Activated T-cell treated with anti-CD3 and anti-CD28 coated beads, Interleukin-2, amount 50 U/mL, for 72 hours (primary cell): ENCODE results near the gene CDCA4. TPM values are rescaled to one million over a fixed set of nuclear protein-coding genes. Genes with fewer than 3 reads are reported as not detected.

Experiments
- ATAC-seq, 2 donors: fragments of 150-1000 bp; cut with Tn5 transposase; replicated peaks in 1 of 2; 2 replicates each; pipeline ENCODE4 v1.10.0; 2021; ENCODE audit warnings: moderate library complexity in 2 of 2, mild to moderate bottlenecking in 1 of 2
- DNase-seq, 2 donors: peaks; one replicate each; pipeline ENCODE4 v3.0.0; 2021 to 2022; ENCODE audit warnings: mixed read lengths in 1 of 2
- H3K27ac Mint-ChIP-seq: one replicate; pipeline ENCODE4 v1.8.0; 2022; ENCODE audit warnings: mild to moderate bottlenecking, moderate library complexity, mixed read lengths
- H3K27me3 Mint-ChIP-seq: one replicate; pipeline ENCODE4 v1.8.0; 2022; ENCODE audit warnings: low read depth, mixed read lengths
- H3K36me3 Mint-ChIP-seq, 2 donors: one replicate each; pipeline ENCODE4 v1.8.0; 2022; ENCODE audit warnings: mixed read lengths in 2 of 2, mild to moderate bottlenecking in 1 of 2; ENCODE audit not compliant: insufficient read depth in 2 of 2
- H3K4me1 Mint-ChIP-seq: one replicate; pipeline ENCODE4 v1.8.0; 2022; ENCODE audit warnings: low read depth, mixed read lengths
- H3K4me3 Mint-ChIP-seq, 2 donors: one replicate each; pipeline ENCODE4 v1.8.0; 2022; ENCODE audit warnings: mild to moderate bottlenecking in 2 of 2, mixed read lengths in 2 of 2, moderate library complexity in 2 of 2
- H3K9me3 Mint-ChIP-seq, 2 donors: one replicate each; pipeline ENCODE4 v1.8.0; 2022; ENCODE audit warnings: mixed read lengths in 2 of 2
- total RNA-seq, 2 donors: library from RNA; stranded (reverse); gene quantifications; one replicate each; pipeline ENCODE4 v1.2.3, GENCODE V29; 2022

Gene CDCA4
- total RNA-seq, 2 donors from 2014 or later: 56.8 to 57.5 TPM

DNA sequence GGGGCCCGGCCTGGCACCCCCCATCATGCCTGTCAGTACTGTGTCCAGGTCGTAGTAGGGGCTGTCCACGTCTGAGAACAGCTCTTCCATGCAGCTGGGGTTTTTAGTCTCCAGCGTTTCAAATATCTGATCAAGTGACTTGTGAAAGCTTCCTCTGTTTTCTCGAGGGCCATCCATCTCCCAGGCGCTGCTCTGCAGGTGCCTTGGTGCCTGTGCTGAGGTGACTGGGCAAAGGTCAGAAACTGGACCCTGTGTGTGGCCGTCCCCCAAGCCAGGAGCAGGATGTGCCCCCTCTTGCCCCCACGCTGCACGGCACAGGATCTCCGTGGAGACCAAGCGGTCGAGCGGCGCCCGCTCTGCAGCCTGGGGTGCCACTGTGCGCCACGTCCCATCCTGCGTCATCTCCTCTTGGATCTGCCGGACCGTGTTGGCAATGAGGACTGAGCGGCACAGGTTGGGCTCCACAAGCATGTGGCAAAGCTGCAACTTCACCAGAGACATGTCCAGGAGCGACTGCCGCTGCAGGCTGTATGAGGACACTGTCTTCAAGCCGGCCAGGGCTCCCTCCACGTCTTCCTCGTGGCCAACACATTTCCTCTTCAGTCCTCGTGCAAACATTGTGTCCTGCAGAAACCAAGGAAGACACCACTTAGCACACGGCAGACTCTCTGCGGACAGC lies 9.4 kb downstream of the CDCA4 start:
- Mint-ChIP-seq H3K9me3 (no peaks in the 10 kb centered on the region), H3K36me3 (peaks cover 2 to 15% of the 10 kb centered on the region in 2 donors), H3K4me3 (no peak overlapping the region), H3K27me3 (no peaks in the 10 kb centered on the region), H3K27ac (no peak overlapping the region), H3K4me1 (peaks cover 21% of the 10 kb centered on the region)
- DNase-seq (no peak), ATAC-seq (no peak)

GRCh38 chr14:105010891-105011291 lies 10.0 kb downstream of the CDCA4 start:
- Mint-ChIP-seq H3K27me3 (no peaks in the 10 kb centered on the region), H3K9me3 (no peaks in the 10 kb centered on the region), H3K4me3 (no peak overlapping the region), H3K4me1 (peaks cover 16% of the 10 kb centered on the region), H3K36me3 (peaks cover 0 to 9% of the 10 kb centered on the region in 2 donors), H3K27ac (no peak overlapping the region)
- ATAC-seq (peak in 1 of 2 donors; percentile 11), DNase-seq (no peak)

DNA sequence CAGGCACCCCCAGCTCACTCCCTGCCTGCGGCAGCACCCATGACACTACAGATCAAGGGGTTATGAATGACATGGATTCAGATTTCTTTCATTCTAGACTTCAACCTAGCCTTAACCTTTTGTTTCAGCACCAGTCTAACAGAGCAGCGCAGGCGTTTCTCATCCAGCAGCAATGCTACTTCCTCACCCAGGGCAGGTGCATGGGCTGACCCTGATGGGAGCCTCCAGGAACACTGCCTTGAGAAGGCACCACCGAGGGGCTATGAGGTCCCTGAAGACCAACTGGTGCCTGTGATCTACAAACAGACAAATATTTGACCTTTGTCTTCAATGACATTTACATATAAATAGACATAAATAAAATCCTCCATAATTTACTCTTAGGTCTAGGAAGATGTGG lies 10.8 kb downstream of the CDCA4 start:
- Mint-ChIP-seq H3K4me1 (peaks cover 8% of the 10 kb centered on the region), H3K36me3 (peaks cover 0 to 8% of the 10 kb centered on the region in 2 donors), H3K27me3 (no peaks in the 10 kb centered on the region), H3K9me3 (no peaks in the 10 kb centered on the region), H3K4me3 (no peak overlapping the region), H3K27ac (no peak overlapping the region)
- DNase-seq: no peak
- no peak for ATAC-seq

DNA sequence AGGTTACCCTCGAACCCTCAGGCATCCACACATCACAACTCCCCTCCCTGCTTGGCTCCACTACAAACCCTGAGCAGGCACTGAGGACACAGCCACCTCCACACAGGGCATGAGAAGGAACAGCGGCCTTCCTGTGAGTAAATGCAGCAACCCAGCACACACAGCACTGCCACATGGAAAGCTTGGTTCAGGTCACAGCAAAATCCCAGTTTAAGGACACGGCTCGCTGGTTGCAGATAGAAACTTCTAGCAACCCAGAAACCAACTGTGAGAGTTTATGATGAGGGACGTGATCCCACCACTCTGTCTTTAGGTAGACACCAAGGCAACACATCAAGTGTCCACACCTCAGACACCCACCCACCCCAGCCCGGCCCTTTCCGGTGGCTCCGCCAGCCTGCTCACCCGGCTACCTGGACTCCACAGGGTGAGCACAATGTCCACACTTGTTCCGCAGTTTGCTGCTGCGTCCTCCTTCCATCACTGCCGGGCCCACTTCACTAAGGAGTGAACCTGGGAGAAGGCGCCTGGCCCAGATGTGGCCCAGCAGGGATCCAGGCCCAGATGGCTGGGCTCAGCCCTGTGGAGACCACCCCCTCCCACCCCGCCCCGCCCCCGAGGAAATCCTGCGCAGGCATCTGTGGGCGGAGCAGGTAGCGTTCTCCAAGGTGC lies 13.2 kb downstream of the CDCA4 start:
- no peak overlapping the region for H3K4me3 Mint-ChIP-seq
- no peaks in the 10 kb centered on the region for H3K9me3 Mint-ChIP-seq
- no peak for ATAC-seq
- H3K4me1 Mint-ChIP-seq: peaks cover 6% of the 10 kb centered on the region
- H3K27me3 Mint-ChIP-seq: no peaks in the 10 kb centered on the region
- DNase-seq: no peak
- H3K36me3 Mint-ChIP-seq: peaks cover 0 to 3% of the 10 kb centered on the region in 2 donors
- no peak overlapping the region for H3K27ac Mint-ChIP-seq

DNA sequence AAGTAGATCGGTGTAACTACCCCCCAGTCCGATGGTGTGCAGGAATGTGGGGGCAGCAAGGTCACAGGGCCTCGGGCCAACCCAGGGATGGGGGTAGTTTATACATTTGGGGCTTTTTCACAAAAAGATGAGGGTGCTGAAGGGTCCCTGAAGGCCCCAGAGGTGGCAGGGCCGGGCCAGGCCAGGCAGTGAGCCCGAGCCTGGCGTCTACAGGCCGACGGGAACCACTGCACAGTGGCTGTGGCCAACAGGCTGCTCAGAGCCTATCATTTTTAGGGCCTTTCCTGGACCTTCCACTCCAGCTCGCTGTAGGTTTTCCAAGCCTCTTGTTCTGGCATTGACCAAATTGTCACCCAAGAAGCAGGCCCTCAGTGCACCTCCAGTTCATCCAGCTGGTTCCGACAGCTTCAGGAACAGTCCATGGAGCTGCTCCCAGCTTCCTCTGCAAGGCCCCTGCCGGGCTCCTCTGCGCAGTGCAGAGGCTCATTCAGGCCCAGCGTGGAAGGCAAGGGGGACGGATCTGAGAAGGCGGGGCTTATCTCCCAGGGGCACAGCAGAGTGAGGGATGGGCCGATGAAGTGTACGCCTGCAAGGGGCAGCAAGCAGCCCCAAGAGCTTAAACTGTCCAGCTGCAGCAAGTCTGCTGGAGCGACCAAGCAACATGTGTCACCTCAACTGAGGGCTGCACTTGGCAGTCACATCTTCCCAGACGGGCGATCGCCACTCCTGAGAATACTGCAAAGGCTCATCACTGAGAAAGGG lies 13.9 kb downstream of the CDCA4 start:
- H3K4me1 Mint-ChIP-seq: peaks cover 6% of the 10 kb centered on the region
- H3K27me3 Mint-ChIP-seq: no peaks in the 10 kb centered on the region
- H3K27ac Mint-ChIP-seq: no peak overlapping the region
- H3K36me3 Mint-ChIP-seq: peaks cover 0 to 3% of the 10 kb centered on the region in 2 donors
- H3K4me3 Mint-ChIP-seq: no peak overlapping the region
- no peaks in the 10 kb centered on the region for H3K9me3 Mint-ChIP-seq
- no peak for DNase-seq
- ATAC-seq: no peak

- Mint-ChIP-seq H3K27ac (no peak overlapping the region), H3K27me3 (no peaks in the 10 kb centered on the region), H3K36me3 (peaks cover 0 to 2% of the 10 kb centered on the region in 2 donors), H3K4me3 (no peak overlapping the region), H3K9me3 (no peaks in the 10 kb centered on the region), H3K4me1 (peaks cover 6% of the 10 kb centered on the region)
- ATAC-seq (peak; percentile 15 to 16), DNase-seq (no peak)
Measured at GRCh38 chr14:105005929-105006830, 14.7 kb downstream of the CDCA4 start.

GRCh38 chr14:105005329-105005928 lies 15.5 kb downstream of the CDCA4 start:
- Mint-ChIP-seq H3K4me3 (no peak overlapping the region), H3K4me1 (peaks cover 6% of the 10 kb centered on the region), H3K27ac (no peak overlapping the region), H3K27me3 (no peaks in the 10 kb centered on the region), H3K9me3 (no peaks in the 10 kb centered on the region), H3K36me3 (peaks cover 0 to 2% of the 10 kb centered on the region in 2 donors)
- ATAC-seq: peak; percentile 11 to 24
- no peak for DNase-seq

GRCh38 chr14:104999361-104999760 lies 21.5 kb downstream of the CDCA4 start:
- H3K36me3 Mint-ChIP-seq: peaks cover 0 to 3% of the 10 kb centered on the region in 2 donors
- no peaks in the 10 kb centered on the region for H3K4me1 Mint-ChIP-seq
- no peaks in the 10 kb centered on the region for H3K27me3 Mint-ChIP-seq
- H3K4me3 Mint-ChIP-seq: no peak overlapping the region
- ATAC-seq (no peak), DNase-seq (no peak)
- H3K27ac Mint-ChIP-seq: no peak overlapping the region
- H3K9me3 Mint-ChIP-seq: no peaks in the 10 kb centered on the region

GRCh38 chr14:104998801-104999200 lies 22.1 kb downstream of the CDCA4 start:
- Mint-ChIP-seq H3K27ac (no peak overlapping the region), H3K9me3 (no peaks in the 10 kb centered on the region), H3K4me3 (no peak overlapping the region), H3K36me3 (peaks cover 0 to 3% of the 10 kb centered on the region in 2 donors), H3K27me3 (no peaks in the 10 kb centered on the region), H3K4me1 (no peaks in the 10 kb centered on the region)
- DNase-seq (no peak), ATAC-seq (no peak)

DNA sequence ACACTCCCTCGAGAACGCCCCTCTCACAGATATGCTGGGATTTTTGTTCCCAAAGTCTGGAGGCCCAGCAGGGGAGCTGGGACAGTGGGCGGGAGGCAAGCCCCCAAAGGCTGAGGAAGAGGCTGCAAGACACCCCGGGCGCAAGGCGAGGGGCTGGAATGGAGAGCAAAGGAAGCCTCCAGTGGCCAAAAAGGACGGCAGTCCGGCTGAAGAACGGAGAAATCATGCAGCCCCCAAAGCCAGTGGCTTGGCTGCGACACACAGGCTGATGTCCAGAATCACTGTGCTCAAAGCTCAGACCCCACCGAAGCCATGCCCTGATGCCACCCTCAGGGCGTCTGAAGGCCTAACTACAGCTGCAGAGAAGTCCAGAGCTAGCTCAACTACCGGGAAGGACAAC lies 24.4 kb downstream of the CDCA4 start:
- Mint-ChIP-seq H3K27ac (no peak overlapping the region), H3K4me3 (no peak overlapping the region), H3K4me1 (no peaks in the 10 kb centered on the region), H3K27me3 (no peaks in the 10 kb centered on the region), H3K9me3 (no peaks in the 10 kb centered on the region), H3K36me3 (peaks cover 0 to 3% of the 10 kb centered on the region in 2 donors)
- DNase-seq: no peak
- ATAC-seq: no peak

DNA sequence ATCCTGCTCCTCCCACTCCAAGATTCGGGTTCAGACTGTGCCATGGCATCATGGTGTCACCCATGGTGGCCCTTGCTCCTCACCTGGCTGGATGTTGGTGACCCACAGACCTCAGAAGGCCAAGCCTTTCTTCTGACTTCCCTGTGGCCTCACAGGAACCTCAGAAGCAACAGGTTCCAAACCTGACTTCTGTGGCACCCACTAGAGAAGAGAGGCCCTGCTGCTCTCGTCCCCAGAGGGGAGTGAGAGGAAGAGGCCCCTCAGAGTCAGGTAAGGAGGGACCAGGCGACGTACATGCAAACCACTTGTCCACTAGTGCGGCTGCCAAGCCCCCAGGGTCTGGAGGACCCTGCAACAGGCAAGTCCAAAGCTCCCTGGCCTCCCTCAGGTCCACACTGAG lies 24.9 kb downstream of the CDCA4 start:
- Mint-ChIP-seq H3K27me3 (no peaks in the 10 kb centered on the region), H3K36me3 (peaks cover 0 to 3% of the 10 kb centered on the region in 2 donors), H3K4me1 (no peaks in the 10 kb centered on the region), H3K9me3 (no peaks in the 10 kb centered on the region), H3K4me3 (no peak overlapping the region), H3K27ac (no peak overlapping the region)
- ATAC-seq (no peak), DNase-seq (no peak)

GRCh38 chr14:104994978-104995377 lies 25.9 kb downstream of the CDCA4 start:
- Mint-ChIP-seq H3K9me3 (no peaks in the 10 kb centered on the region), H3K27ac (no peak overlapping the region), H3K36me3 (peaks cover 0 to 3% of the 10 kb centered on the region in 2 donors), H3K4me1 (no peaks in the 10 kb centered on the region), H3K27me3 (no peaks in the 10 kb centered on the region), H3K4me3 (no peak overlapping the region)
- ATAC-seq (no peak), DNase-seq (no peak)
